ENCODE data around the gene PPP1R10.
"Not testable (repeated sequence)": the region's sequence is repeated elsewhere in the genome, so short reads cannot be mapped to it uniquely, and the experiment has no call there.

The PPP1R10 gene

DNA sequence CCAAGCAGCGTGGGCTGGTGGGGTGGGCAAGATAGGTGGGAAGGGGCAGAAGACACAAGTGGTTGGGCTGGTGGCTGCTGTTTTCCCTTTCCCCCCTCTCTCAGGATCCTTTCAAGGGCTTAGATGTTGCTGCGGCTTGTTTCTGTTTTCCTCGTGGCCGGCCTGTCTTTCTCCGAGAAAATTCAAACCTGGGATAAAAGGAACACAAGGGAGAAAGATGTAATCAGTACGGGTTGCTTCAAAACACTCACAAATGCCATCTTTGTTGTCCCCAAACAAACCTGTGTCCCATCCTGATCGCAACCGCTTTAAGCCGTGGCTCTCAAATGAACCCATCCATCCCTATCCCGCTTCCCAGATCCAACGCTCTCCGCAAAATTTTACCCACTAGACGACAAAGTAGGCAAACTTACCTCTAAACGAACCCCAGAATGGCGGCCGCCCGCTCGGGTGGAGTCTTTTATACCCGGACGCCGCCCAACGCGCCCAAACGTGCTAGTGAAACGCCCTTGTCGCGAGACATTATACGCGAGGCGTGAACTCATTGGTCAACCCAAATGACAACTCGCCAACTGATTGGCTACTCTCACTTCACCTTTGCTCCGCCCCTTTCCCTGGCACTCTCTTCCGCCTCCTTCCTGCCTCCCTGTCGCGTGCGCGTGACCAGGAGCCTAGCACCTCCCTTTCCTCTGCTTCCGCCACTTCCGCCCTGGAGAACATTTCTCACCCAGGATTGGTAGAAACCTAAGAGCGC lies at the start of gene PPP1R10:
PPP1R10 (minus strand) TSS at position 433 of the 754 bp plus-strand sequence. CDS start 7,299 bp downstream, outside the sequence.
- DNase-seq: peak; percentile 99

DNA sequence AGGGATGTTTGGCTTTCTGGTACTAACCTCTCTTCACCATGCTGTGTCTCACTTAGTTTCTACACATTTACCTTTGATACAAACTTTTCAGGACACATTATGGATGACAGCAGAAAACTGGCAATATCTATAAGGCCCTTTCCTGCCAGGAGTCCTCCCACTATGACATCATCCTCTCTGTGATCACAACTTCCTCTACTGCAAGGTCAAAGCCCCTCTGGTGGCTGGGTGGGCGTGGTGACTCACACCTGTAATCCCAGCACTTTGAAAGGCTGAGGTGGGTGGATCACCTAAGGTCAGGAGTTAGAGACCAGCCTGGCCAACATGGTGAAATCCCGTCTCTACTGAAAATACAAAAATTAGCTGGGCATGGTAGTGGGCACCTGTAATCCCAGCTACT lies 49.3 kb upstream of the PPP1R10 start:
- DNase-seq: not testable (repeated sequence)

DNA sequence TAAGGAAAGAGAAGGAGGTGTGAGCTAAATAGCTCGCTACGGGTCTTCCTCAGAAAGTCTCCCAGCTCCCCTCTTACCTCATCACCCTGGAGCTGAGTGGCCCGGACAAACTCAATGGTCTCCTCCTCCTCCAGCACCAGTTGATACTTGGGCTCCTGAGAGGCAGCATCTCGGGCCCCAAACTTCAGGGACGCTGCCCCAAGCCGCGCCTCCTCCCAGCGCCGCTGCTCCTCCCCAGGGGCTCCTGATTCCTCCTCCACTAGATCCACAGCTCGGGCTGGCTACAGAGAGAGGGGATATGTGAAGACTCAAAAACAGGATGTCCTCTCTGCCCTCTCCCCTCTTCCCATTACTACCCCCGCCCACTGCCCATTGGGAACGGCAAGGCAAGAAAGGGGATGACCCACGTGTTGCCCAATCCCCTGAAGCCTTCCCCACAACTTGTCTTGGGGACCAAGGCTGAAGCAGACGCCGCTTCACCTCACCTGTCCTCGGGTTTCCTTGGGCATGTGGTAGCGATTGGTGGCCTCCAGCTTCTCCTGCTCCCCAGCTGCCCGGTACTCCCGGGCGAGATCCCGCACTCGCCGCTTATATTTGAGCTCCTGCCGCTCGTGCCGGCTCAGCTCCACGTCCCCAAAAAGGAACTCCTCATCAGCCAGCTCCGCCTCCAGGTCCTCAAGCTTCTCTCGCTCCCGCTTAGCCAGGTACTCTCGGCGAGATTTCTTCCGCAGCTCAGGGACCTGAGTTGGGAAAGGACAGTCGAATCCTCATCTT lies 48.1 kb upstream of the PPP1R10 start:
- DNase-seq: no peak

DNA sequence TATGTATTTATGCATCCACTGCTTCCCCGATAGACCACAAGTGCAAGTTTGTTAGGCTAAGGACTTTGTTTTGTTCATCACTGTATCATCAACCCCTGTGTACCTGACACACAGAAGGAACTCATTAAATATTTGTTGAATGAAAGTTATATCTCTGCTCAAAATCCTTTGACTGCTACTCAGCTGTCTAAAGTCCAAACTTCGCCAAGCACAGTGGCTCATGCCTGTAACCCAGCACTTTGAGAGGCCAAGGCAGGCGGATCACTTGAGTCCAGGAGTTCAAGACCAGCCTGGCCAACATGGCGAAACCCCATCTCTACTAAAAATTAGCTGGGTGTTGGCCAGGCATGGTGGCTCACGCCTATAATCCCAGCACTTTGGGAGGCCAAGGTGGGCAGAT lies 40.9 kb upstream of the PPP1R10 start:
- not testable (repeated sequence) for DNase-seq

DNA sequence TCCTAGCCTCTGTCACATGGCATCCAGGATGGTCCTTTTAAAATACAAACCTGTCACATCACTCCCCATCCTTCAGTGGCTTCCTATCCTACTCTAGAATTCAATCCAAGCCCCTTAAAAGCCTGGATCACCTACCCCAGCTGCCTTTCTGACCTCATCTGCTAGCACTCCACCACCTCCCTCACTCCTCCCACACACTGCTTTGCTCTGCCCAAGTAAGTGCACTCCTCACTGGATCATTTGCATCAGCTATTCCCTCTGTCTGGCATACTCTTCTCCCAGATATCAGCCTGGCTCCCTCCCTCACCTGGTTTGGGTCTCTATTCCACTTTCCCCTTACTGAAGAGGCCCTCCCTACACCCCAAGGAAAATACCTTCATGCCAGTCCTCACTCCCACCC lies 40.4 kb upstream of the PPP1R10 start:
- no peak for DNase-seq

DNA sequence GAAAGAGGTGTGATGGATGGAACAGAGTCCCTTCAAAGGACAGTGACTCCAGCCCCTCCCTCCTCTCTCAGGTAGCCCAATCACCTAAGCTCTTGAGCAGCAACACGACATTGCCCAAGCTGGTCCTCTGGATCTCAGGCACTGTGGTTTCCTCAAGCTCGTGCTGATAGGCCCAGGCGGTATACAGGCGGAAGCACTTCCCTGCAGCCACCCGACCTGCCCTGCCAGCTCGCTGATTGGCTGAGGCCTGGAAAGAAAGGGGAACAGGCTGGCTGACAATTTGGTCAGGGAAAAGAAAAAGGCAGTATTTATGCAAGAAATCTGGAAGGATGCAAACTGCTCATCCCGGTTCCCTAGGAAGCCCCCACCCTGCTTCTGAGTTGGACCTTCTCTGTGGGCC lies 39.5 kb upstream of the PPP1R10 start:
- peak; percentile 78 to 84 for DNase-seq

DNA sequence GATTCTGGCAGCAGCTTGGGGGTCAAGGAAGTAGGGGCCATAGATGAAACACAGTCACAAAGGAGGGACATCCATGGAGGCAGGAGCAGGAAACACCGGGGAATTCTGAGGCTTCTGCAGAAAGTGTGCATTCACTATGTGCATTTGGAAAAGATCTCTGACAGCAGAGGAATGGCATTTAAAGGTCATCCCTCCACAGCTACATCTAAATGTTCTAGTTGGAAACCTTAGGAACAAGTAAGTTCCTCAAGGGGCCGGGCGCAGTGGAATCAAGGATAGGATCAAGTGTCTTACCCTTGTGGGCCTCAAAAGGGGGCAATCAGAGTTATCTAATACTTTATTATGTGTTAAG lies 38.7 kb upstream of the PPP1R10 start:
- DNase-seq: no peak

DNA sequence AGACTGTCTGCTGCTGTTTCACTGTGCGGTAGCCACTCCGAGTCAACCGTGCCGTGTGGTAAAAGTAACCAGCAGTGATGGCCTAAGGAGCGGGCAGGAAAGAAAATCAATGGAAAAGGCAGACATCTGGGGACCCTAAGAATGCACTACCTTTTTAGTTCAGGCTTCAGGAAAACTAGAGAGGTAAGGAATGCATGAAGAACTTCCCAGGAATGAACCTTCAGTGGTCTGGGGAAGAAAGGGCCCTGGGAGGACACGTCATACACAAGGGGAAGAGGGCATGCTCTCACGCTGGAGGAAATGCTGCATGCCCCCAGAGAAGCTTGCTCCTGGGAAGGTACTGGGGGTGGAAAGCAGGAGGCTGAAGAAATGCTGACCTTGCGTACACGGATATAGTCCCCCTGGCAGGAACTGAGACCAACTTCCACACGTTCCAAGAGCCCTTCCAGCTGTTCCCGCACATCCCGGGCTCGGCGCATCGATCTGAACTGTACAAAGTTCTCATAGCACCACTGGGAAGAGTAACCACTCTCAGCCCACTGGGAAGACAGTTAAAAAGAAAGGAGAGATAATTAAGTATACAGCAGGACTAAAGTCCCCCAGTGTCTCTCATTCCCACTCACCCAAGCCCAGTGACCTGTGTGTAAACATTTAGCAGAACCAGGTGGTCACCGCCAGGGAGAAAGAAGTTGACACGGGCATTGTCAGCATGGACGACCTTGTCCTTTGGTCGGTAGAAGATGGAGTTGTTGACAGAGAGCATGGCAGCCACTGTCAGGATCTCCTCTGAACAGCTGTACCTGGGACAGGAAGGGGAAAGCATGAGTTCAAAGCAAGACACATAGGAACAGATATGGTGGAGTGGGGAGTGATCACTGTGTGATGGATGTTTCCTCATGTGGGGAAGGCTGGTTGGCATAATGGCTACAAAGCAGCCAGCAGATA lies 38.0 kb upstream of the PPP1R10 start:
- DNase-seq: no peak

DNA sequence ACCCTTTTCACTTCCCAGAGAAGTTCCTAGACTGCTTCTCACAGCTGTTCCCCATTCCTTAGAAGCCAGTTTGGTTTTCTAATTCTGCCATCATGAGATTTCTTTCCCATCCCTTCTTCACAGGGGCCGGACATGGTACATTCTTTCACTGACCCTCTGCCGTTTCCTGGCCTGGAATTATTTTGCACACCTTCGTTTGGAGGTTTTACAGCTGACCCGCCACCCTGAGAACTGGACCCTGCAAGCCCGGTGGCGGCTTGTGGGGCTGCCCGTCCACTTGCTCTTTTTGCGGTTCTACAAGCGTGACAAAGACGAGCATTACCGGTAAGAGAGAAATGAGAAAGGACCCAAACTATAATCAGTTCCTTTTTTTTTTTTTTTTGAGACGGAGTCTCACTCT lies 34.1 kb upstream of the PPP1R10 start:
- no peak for DNase-seq

DNA sequence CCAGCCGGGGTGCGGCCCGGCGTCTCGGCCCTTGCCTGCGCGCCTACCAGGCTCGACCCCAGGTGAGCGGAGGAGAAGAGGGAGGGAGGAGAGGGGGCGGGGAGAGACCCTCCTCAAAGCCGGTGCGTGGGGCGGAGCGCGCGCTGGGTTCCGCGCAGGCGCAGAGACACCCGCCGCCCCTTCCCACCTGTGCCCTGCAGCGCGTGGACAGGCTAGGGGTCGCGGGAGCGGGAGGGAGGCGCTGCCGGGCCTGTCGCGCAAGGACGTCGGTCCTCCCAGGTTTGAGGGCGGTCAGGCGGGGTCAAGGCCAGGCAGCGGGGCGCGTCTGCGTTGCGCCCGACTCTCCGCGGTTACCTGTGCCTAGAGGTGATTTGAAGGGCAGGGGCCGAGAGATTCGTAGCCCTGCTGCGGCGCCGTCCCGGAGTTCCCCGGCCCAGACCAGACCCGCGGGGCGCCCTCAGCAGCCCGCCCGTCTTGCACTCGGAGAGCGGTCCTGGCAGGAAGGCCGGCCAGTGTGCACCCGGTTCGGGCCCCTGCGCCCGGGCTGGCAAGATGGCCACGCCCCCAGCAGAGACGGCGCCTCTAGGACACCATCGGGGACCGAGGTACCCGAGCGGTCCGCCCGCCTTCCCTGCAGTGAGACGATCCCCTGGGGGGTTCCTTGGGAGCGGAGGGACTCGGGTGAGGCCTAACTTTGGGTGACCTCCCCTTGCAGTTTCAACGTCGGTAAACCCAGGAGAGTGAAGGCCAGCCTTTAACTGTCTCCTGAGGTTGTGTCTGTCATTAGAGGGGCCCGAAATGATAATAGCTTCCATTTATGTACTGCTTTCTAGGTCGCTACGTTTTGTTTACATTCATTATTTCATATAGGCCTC lies 30.4 kb upstream of the PPP1R10 start:
- DNase-seq: peak; percentile 68 to 71

DNA sequence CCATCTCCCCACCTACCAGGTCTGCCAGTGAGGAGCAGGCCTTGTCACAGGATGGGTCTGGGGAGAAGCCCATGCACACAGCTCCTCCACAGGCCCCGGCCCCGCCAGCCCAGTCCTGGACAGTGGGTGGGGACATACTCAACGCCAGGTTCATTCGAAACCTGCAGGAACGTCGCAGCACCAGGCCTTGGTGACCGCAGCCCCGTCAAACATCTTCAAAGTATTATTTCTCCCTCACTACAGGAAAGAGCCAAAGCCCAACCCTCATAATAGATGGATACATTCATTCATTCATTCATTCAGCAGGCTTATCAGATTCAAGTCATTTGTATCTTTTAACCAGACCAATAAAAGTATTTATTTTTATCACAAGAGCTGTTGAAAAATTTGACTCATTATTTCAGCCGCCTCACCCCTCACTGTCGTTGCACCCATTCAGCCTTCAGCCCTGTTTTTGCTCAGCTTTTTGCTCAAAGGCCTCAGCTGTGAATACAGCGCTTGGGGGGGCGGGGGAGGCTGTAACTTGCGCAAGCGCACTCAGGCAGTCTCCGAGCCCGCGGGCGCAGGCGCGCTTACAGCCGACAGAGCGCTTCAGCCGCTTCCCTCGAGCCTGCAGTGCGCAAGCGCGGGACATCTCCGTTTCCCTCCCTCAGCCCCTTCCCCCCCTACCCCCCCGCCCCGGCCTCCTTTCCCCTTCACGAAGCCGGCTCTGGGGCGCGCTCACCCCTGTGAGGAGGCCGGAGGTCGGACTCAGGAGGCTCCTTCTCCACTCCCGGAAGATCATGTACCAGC lies 29.6 kb upstream of the PPP1R10 start, which contains the start of gene C6orf136:
C6orf136 (plus strand) TSS at position 684 of the 792 bp plus-strand sequence; CDS start at position 783, 99 bp downstream.
- peak; percentile 88 to 89 for DNase-seq

DNA sequence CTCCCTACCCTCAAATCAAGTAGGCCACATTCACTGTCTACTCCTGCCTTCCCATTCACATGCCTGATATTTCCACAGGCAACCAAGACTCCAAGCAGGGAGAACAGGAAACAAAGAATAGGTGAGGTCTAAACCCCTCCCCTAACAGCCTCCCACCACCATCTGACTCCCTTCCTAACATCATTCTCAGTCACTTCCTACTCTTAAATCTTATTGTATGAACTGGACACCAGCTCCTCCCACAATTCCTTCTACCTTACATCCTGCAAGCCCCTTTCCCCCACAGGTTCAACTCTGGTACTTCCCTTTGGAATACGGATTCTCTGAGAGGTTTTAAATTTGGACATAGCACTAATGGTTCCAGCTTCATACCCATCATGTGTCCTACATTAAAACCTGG lies 28.9 kb upstream of the PPP1R10 start:
- no peak for DNase-seq

DNA sequence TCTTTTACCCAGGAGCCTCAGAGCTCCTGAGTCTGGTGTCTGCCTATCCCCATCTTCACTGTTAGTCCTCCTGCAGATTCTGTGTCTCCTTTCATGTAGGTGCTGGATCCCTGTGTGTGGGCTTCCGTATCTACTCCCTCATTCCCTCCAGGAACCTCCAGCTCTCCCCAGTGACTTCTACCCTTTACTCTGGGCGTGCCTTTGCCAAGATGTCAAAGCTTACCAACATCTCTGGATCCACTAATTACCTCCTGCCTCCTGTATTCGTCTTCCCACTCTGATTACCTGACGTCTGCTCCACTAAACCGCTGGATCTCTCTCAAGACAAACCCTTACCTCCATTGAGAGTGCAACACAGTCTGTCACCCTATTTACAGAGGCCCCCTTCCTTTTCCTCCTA lies 27.7 kb upstream of the PPP1R10 start:
- no peak for DNase-seq

DNA sequence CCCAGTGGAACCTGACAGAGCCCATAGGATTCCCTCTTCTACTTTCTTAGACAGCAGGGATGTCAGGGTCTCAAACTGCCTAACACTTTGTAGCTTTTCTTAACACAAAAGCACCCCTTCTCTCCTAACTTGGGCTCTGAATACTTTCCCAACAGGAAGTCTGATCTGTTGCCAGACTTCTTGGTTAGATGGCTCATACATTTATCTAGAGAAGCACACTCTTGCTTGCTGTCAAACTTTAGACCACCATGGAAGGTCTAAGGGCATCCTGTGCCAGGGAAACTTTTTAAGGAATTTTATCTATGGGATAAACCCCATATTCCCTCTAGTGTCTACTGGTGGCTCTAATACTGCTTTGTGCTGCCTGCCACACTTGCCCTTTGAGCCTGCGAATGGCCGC lies 26.6 kb upstream of the PPP1R10 start:
- peak in 1 of 2 experiments; percentile 21 for DNase-seq

DNA sequence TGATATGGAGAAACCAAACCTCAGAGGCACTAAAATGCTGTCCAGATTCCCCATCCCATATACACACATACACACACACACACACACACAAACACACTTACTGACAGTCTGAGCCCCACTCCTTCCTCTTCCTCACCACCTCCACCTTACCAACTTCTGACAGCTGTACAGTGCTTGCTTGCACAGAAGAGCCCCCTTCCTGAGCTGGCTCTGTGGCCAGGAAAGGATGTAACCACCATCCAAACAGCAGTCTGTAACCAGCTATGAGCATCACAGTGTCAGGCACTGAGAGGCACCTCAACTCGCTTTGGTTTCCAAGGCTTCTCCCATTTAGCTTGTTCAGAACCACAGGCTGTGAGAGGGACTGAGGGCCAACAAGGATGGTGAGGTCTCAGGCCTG lies 24.0 kb upstream of the PPP1R10 start:
- peak; percentile 49 to 63 for DNase-seq

DNA sequence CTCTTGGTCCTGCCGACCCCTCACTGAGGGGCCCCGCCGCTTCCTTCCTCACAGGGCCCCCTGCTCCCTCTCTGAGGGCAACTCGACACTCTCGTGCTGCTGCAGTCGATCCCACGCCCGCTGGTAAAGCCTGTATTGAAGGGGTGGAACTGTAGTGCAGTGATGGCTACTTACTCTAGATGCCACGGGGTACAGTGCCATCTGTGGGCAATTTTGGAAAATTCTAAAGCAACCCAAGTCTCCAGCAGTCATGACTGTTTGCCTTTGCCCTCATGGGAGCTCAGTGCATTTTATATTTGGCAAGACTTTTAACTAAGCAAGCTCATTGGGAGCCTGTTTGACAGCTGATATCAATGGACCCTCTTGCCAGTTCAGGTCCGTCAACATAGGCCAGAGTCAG lies 23.4 kb upstream of the PPP1R10 start:
- no peak for DNase-seq

DNA sequence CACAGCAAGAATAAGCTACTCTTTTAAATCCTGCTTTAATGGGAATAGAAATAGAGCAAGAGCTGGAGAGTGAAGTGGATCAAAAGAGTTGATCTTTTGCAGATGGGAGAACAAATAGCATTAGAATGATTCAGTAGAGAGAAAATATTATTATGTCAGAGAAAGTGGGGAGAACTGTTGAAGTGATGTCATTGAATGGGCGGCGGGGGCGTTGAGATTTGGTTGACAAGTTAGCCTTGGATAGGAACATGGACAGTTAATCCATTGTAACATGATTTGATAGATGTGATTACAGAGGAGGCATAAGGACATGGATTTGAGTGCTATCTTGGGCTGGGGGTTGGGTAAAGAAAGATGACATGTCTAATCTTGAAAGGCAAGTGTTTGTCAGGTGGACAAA lies 18.8 kb upstream of the PPP1R10 start:
- no peak for DNase-seq

DNA sequence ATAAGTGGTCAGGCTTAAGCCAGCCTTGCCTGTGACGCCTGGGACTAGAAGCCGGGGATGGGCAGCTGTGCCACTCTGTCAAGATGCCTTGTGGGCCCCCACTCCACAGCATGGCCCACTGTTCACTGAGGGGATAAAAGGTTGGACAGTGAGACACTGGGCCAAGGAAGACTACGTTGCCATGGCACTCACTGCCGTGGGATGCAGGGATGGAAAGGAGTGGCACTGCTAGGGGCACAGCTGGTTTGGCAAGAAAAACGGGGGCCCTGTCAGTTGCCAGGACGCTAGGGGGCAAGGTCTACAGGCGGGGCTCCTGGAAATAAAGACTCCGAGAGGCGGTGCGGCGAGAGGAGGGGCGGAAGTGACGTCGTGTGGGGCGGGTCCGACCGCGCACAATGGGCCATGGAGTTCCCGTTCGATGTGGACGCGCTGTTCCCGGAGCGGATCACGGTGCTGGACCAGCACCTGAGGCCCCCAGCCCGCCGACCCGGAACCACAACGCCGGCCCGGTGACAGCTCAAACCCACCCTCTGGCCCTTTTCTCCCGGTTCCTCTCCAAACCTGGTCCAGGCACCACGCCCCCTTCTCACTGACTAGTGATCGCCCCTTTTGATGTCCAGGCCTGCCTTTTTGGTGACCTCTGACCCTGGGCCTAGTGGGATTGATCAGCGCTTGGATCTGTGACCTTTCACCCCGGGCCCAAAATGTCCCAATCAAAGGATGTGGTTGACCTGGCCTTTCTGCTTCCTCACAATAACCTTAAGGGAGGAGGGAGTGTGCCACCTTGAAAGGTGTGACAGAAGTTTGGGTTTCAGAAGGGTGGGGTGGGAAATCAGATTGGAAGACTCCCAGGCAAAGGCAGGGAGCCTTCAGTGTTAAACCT lies 9.7 kb upstream of the PPP1R10 start, which contains the start of gene ATAT1:
ATAT1 (plus strand) TSS at position 391 of the 883 bp plus-strand sequence.
- DNase-seq: peak; percentile 84 to 85

DNA sequence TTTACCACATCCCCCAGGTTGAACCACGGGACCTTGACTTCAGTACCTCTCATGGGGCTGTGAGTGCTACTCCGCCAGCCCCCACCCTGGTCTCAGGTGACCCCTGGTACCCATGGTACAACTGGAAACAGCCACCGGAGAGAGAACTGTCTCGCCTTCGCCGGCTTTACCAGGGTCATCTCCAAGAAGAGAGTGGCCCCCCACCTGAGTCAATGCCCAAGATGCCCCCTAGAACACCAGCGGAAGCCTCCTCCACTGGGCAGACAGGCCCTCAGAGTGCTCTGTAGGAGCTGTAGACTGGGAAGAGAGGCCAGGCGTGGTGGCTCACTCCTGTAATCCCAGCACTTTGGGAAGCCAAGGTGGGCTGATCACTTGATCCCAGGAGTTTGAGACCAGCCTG lies 8.5 kb upstream of the PPP1R10 start:
- no peak for DNase-seq

DNA sequence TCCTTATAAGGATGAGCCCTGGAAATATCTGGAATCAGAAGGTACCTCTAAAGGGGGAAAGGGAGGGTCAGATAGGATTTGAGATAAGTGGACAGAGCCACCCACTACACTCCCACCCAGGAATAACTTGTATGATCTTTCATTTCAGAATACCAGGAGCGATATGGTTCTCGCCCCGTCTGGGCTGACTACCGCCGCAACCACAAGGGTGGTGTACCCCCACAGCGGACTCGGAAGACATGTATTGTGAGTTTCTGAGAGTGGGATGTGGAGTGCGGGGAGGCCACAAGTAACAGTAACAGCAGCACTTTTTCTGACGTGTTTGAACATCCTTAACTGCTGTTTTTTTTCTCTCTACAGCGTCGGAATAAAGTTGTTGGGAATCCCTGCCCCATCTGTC lies 2.5 kb upstream of the PPP1R10 start:
- no peak for DNase-seq
